HCT116 (cell line): ENCODE measurements around the gene MTMR10. TPM values are rescaled to one million over a fixed set of nuclear protein-coding genes. Genes with fewer than 3 reads are reported as not detected.

Experiments used
- ATAC-seq: fragments of 200-7000 bp; cut with Tn5 transposase; 2 replicates; pipeline ENCODE4 v1.9.1; 2020; ENCODE audit warnings: mild to moderate bottlenecking, moderate library complexity
- BruUV-seq: library from RNA; stranded (reverse); fragments of 400-500 nt; replicated peaks from 2 replicates; lab custom pipeline; 2021; lab: Mats Ljungman, UMichigan
- CTCF ChIA-PET: fragments of 300-600 bp; sonication (Branson Sonifier 250); formaldehyde crosslinking; loops from one replicate; lab custom pipeline; 2021; ENCODE audit warnings: antibody characterized with exemption; lab: Charles Lee
- POLR2A ChIA-PET: fragments of 300-600, 350-600 bp; sonication (Branson Sonifier 250); formaldehyde crosslinking; loops from one replicate; lab custom pipeline; 2021; ENCODE audit warnings: antibody characterized with exemption; lab: Charles Lee
- RAD21 ChIA-PET, 2 experiments: fragments of 300-600 bp; sonication (Branson Sonifier 250); formaldehyde crosslinking; loops; one replicate each; lab custom pipeline; 2023; ENCODE audit warnings: low total read pairs in 2 of 2; ENCODE audit not compliant: uncharacterized antibody in 2 of 2, unreplicated experiment in 2 of 2, low non-redundant PET in 1 of 2; lab: Charles Lee
- DNase-seq: peaks from one replicate; pipeline ENCODE4 v3.0.0-alpha.2; 2010; ENCODE audit warnings: low read depth, low spot score
- H2AFZ ChIP-seq: fragments of 200-600 bp; shearing (Covaris generic), sonication (generic); 2 replicates; pipeline ENCODE4 v1.6.1; 2017; ENCODE audit warnings: low read depth, mixed run types, mixed read lengths, antibody characterized with exemption, low read length; ENCODE audit not compliant: poor library complexity, severe bottlenecking
- H3K27ac ChIP-seq: 2 replicates; pipeline ENCODE4 v1.5.1; 2012; ENCODE audit warnings: low read depth, low read length
- H3K27me3 ChIP-seq: fragments of 200-600 bp; sonication (generic); 2 replicates; pipeline ENCODE4 v1.6.1; 2016; ENCODE audit warnings: mixed run types, low read length, mixed read lengths; ENCODE audit not compliant: insufficient read depth
- H3K36me3 ChIP-seq, 2 experiments: fragments of 200-500 bp in 1 of 2; fragments of 200-600 bp in 1 of 2; sonication (Bioruptor generic) in 1 of 2; sonication (generic) in 1 of 2; 2 replicates each; pipeline versions ENCODE4 v1.5.1 to v1.6.1; 2014 to 2016; ENCODE audit warnings: low read length in 2 of 2, inconsistent platforms in 1 of 2, mixed read lengths in 1 of 2, mixed run types in 1 of 2; ENCODE audit not compliant: insufficient read depth in 2 of 2, control insufficient read depth in 1 of 2
- H3K4me1 ChIP-seq, 2 experiments: fragments of 200-600 bp in 1 of 2; sonication (generic) in 1 of 2; 2 replicates each; pipeline versions ENCODE4 v1.5.1 to v1.6.1; 2012 to 2017; ENCODE audit warnings: low read length in 2 of 2, inconsistent platforms in 1 of 2, mild to moderate bottlenecking in 1 of 2, mixed read lengths in 1 of 2, mixed run types in 1 of 2, moderate library complexity in 1 of 2; ENCODE audit not compliant: insufficient read depth in 2 of 2, control insufficient read depth in 1 of 2
- H3K4me2 ChIP-seq: fragments of 200-600 bp; sonication (generic); 2 replicates; pipeline ENCODE4 v1.6.1; 2017; ENCODE audit warnings: mixed run types, low read length, mixed read lengths
- H3K4me3 ChIP-seq, 2 experiments: fragments of 200-600 bp in 1 of 2; sonication (generic) in 1 of 2; replicated peaks in 1 of 2; 2 replicates each; pipeline ENCODE4 v1.5.1; 2011 to 2016; ENCODE audit warnings: low read length in 2 of 2, control low read depth in 1 of 2, low read depth in 1 of 2, mild to moderate bottlenecking in 1 of 2, mixed read lengths in 1 of 2, mixed run types in 1 of 2
- H3K79me2 ChIP-seq: fragments of 200-600 bp; sonication (generic); 2 replicates; pipeline ENCODE4 v1.6.1; 2017; ENCODE audit warnings: mild to moderate bottlenecking, mixed run types, low read length, moderate library complexity, mixed read lengths; ENCODE audit not compliant: insufficient read depth
- H3K9ac ChIP-seq: fragments of 200-600 bp; sonication (generic); 2 replicates; pipeline ENCODE4 v1.6.1; 2016; ENCODE audit warnings: low read length, mixed read lengths
- H3K9me2 ChIP-seq: fragments of 200-600 bp; sonication (generic), shearing (Covaris generic); 2 replicates; pipeline ENCODE4 v1.6.1; 2017; ENCODE audit warnings: mixed run types, mild to moderate bottlenecking, moderate library complexity; ENCODE audit not compliant: insufficient read depth
- H3K9me3 ChIP-seq, 2 experiments: fragments of 200-500 bp in 1 of 2; fragments of 200-600 bp in 1 of 2; sonication (Bioruptor generic) in 1 of 2; sonication (generic) in 1 of 2; 2 replicates each; pipeline ENCODE4 v1.6.1; 2014 to 2017; ENCODE audit warnings: low read length in 2 of 2, mixed read lengths in 2 of 2, inconsistent platforms in 1 of 2, low read depth in 1 of 2, mild to moderate bottlenecking in 1 of 2, mixed run types in 1 of 2, moderate library complexity in 1 of 2; ENCODE audit not compliant: control insufficient read depth in 1 of 2, insufficient read depth in 1 of 2
- H4K20me1 ChIP-seq: fragments of 200-600 bp; sonication (generic), shearing (Covaris generic); 2 replicates; pipeline ENCODE4 v1.6.1; 2017; ENCODE audit warnings: mixed run types, mild to moderate bottlenecking, moderate library complexity; ENCODE audit not compliant: insufficient read depth
- ATF3 ChIP-seq: IDR thresholded peaks from 2 replicates; pipeline ENCODE4 v1.6.1; 2012
- CTCF ChIP-seq, 3 experiments: fragments of 200-600 bp in 1 of 3; sonication (generic) in 1 of 3; IDR thresholded peaks in 2 of 3; conservative IDR thresholded peaks in 1 of 3; 2 replicates each; pipeline ENCODE4 v1.5.1; 2012 to 2017; ENCODE audit warnings: low read depth in 2 of 3, low read length in 2 of 3, antibody characterized with exemption in 1 of 3, borderline replicate concordance in 1 of 3, control low read depth in 1 of 3, mild to moderate bottlenecking in 1 of 3, mixed read lengths in 1 of 3, mixed run types in 1 of 3, moderate library complexity in 1 of 3; ENCODE audit not compliant: insufficient read depth in 1 of 3
- EGR1 ChIP-seq: IDR thresholded peaks from 2 replicates; pipeline ENCODE4 v1.6.1; 2012; ENCODE audit warnings: low read depth
- ELF1 ChIP-seq: IDR thresholded peaks from 2 replicates; pipeline ENCODE4 v1.6.1; 2012; ENCODE audit warnings: low read depth, borderline replicate concordance
- EZH2 ChIP-seq: fragments of 200-600 bp; sonication (generic); IDR thresholded peaks from 2 replicates; pipeline ENCODE4 v1.6.1; 2017; ENCODE audit warnings: antibody characterized with exemption, mixed run types
- FOSL1 ChIP-seq: IDR thresholded peaks from 2 replicates; pipeline ENCODE4 v1.6.1; 2012; ENCODE audit warnings: low read depth
- MAX ChIP-seq: IDR thresholded peaks from 2 replicates; pipeline ENCODE4 v1.6.1; 2012
- POLR2A ChIP-seq: IDR thresholded peaks from 2 replicates; pipeline ENCODE4 v1.7.0; 2011; ENCODE audit warnings: borderline replicate concordance; ENCODE audit not compliant: insufficient read depth, insufficient read length; ENCODE audit errors: extremely low read depth
- SIN3A ChIP-seq: IDR thresholded peaks from 2 replicates; pipeline ENCODE4 v1.6.1; 2012; ENCODE audit warnings: low read depth
- SP1 ChIP-seq: IDR thresholded peaks from 2 replicates; pipeline ENCODE4 v1.6.1; 2012; ENCODE audit warnings: low read depth
- SRF ChIP-seq: IDR thresholded peaks from 2 replicates; pipeline ENCODE4 v1.6.1; 2012; ENCODE audit warnings: low read depth
- TCF7L2 ChIP-seq: IDR thresholded peaks from 2 replicates; pipeline ENCODE4 v1.7.0; 2011; ENCODE audit warnings: borderline replicate concordance, inconsistent platforms; ENCODE audit not compliant: insufficient read depth, insufficient read length; ENCODE audit errors: extremely low read depth
- YY1 ChIP-seq: IDR thresholded peaks from 2 replicates; pipeline ENCODE4 v1.6.1; 2011; ENCODE audit warnings: low read length, low read depth, moderate library complexity, mild to moderate bottlenecking; ENCODE audit not compliant: insufficient replicate concordance; ENCODE audit errors: extremely low read depth
- ZFX ChIP-seq: fragments of 450-650 bp; IDR thresholded peaks from 2 replicates; pipeline ENCODE4 v1.6.1; 2017
- ZNF274 ChIP-seq: fragments of 200-500 bp; sonication (Bioruptor generic); IDR thresholded peaks from 2 replicates; pipeline ENCODE4 v1.6.1; 2014; ENCODE audit warnings: mild to moderate bottlenecking, low read depth, low read length, inconsistent platforms
- intact Hi-C: fragments of 100-400 bp; cut with micrococcal nuclease; formaldehyde crosslinking; loops from 2 replicates; pipeline ENCODE4 v1.10.0; 2022
- total RNA-seq: library from RNA; stranded (reverse); gene quantifications from one replicate; pipeline ENCODE4 v1.2.1, GENCODE V29; 2021; ENCODE audit not compliant: unreplicated experiment

The MTMR10 gene
- total RNA-seq, 1 experiment from 2014 or later: 13.4 TPM

- Histone ChIP-seq H3K9me3 (no peaks in the 10 kb centered on the region), H3K4me2 (no peak overlapping the region), H3K36me3 (peaks cover 22 to 28% of the 10 kb centered on the region in 2 experiments), H4K20me1 (no peaks in the 10 kb centered on the region), H3K9ac (no peak overlapping the region), H3K27me3 (no peaks in the 10 kb centered on the region), H3K9me2 (no peaks in the 10 kb centered on the region), H3K4me3 (no peak overlapping the region), H3K4me1 (no peaks in the 10 kb centered on the region), H3K79me2 (no peaks in the 10 kb centered on the region), H2AFZ (no peak overlapping the region), H3K27ac (no peak overlapping the region)
- POLR2A ChIA-PET: no interaction called here
- TF ChIP-seq POLR2A (no peak), TCF7L2 (no peak), ZFX (no peak), FOSL1 (no peak), EGR1 (no peak), ATF3 (no peak), CTCF (IDR thresholded peaks at IDR 0.05 in 2 of 3, conservative IDR thresholded peaks at IDR 0.05 in 1 of 3; ENCODE audit: borderline replicate concordance in 1 of 3, insufficient read depth in 1 of 3, low read depth in 2 of 3, low read length in 2 of 3) (no peak), SIN3A (no peak), ZNF274 (no peak), ELF1 (no peak), MAX (no peak), EZH2 (no peak), SRF (no peak), YY1 (no peak), SP1 (no peak)
- intact Hi-C loops: no loop called here
- ATAC-seq (no peak), DNase-seq (no peak)
- BruUV-seq: no TSS peak
- RAD21 ChIA-PET: no interaction called here
- CTCF ChIA-PET: no interaction called here
Observed at GRCh38 chr15:30933293-30933692, 58.1 kb downstream of the MTMR10 start.
